GM19025 (cell line): ENCODE measurements around the gene CAMK2B.

Experiments used
- ATAC-seq: cut with Tn5 transposase; IDR thresholded peaks from one replicate; pipeline ENCODE4 v1.9.1; 2021; ENCODE audit warnings: mild to moderate bottlenecking, low read depth, moderate library complexity; ENCODE audit not compliant: unreplicated experiment

Gene CAMK2B

GRCh38 chr7:44277391-44277790 lies 48.0 kb downstream of the CAMK2B start:
- ATAC-seq, result no peak

- ATAC-seq, result no peak
These were observed 48.7 kb downstream of the CAMK2B start for GRCh38 chr7:44276571-44277221.

GRCh38 chr7:44275957-44276570 lies 49.3 kb downstream of the CAMK2B start:
- ATAC-seq, result no peak

- no peak for ATAC-seq
These were observed 50.2 kb downstream of the CAMK2B start for GRCh38 chr7:44275146-44275545.

GRCh38 chr7:44274623-44274975 lies 50.8 kb downstream of the CAMK2B start:
- ATAC-seq, result no peak

- no peak for ATAC-seq
These were observed 51.4 kb downstream of the CAMK2B start for GRCh38 chr7:44273681-44274622.

- no peak for ATAC-seq
These were observed 52.4 kb downstream of the CAMK2B start for GRCh38 chr7:44272981-44273380.

- ATAC-seq, result no peak
These were observed 52.9 kb downstream of the CAMK2B start for GRCh38 chr7:44272456-44272855.

GRCh38 chr7:44269943-44270493 lies 55.4 kb downstream of the CAMK2B start:
- no peak for ATAC-seq

GRCh38 chr7:44269417-44269816 lies 56.0 kb downstream of the CAMK2B start:
- ATAC-seq, result no peak

- ATAC-seq, result no peak
These were observed 56.7 kb downstream of the CAMK2B start for GRCh38 chr7:44268671-44269070.

GRCh38 chr7:44267719-44268421 lies 57.5 kb downstream of the CAMK2B start:
- no peak for ATAC-seq

GRCh38 chr7:44267178-44267577 lies 58.2 kb downstream of the CAMK2B start:
- ATAC-seq, result no peak

- ATAC-seq, result no peak
These were observed 58.9 kb downstream of the CAMK2B start for GRCh38 chr7:44266526-44266925.

- ATAC-seq, result no peak
These were observed 59.7 kb downstream of the CAMK2B start for GRCh38 chr7:44265728-44266127.

- no peak for ATAC-seq
These were observed 61.0 kb downstream of the CAMK2B start for GRCh38 chr7:44264221-44264931.

- no peak for ATAC-seq
These were observed 61.9 kb downstream of the CAMK2B start for GRCh38 chr7:44263326-44264082.

- no peak for ATAC-seq
These were observed 63.4 kb downstream of the CAMK2B start for GRCh38 chr7:44262031-44262430.

- ATAC-seq, result no peak
These were observed 64.2 kb downstream of the CAMK2B start for GRCh38 chr7:44261240-44261639.
